GM19099 (cell line): Measurements from ENCODE around the gene UBAC1.

Experiments used
- POLR2A ChIP-seq: IDR thresholded peaks from 3 replicates; pipeline ENCODE4 v1.6.1; 2011; ENCODE audit warnings: low read depth; ENCODE audit not compliant: insufficient read length; ENCODE audit errors: extremely low read depth

UBAC1 gene

GRCh38 chr9:135884328-135885035, 76.7 kb downstream of the UBAC1 start:
- no peak for TF ChIP-seq POLR2A

DNA sequence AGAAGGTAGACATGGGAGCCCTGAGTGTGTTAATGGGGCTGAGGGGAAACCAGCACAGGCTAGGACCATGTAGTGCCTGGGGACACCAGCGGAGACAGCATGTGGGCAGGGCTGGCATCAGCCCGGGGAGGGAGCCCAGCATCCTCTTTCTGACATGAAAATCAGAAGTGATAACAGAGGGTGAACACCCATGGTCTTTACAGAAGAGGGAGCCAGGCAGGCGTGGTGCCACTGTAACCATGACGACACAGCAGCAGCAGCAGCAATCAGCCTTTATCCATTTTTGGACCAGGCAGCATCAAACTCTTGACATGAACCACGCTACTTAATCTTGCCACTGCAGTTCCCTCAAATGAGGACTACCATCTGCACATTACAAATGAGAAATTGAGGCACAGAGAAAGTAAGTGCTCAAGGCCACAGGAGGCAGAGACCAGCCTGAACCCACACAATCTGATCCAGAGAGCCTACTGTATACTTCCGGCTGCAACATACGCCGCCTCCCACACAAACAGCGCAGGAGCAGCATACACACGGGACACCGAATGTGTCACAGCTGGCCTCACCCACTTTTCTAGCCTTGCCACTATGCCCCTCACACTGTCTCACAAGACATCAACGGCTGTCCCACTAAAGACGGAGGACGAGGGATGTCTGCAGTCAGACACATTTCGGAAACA, 77.6 kb downstream of the UBAC1 start:
- TF ChIP-seq POLR2A, result no peak
